Stimulated activated CD8-positive, alpha-beta memory T cell treated with anti-CD3 and anti-CD28 coated beads, Interleukin-4, amount 100 ng/mL, for 1 hour (primary cell): ENCODE results near the gene SLC35C1.
A peak's percentile ranks its signal among the peaks of the same experiment; 100 is the strongest.
"Not testable (repeated sequence)": the region's sequence is repeated elsewhere in the genome, so short reads cannot be mapped to it uniquely, and the experiment has no call there.

ENCODE experiments used
- DNase-seq, 2 donors: peaks; one replicate each; pipeline ENCODE4 v3.0.0-alpha.2; 2020; ENCODE audit warnings: low read depth in 2 of 2, low spot score in 1 of 2

Gene SLC35C1

DNA sequence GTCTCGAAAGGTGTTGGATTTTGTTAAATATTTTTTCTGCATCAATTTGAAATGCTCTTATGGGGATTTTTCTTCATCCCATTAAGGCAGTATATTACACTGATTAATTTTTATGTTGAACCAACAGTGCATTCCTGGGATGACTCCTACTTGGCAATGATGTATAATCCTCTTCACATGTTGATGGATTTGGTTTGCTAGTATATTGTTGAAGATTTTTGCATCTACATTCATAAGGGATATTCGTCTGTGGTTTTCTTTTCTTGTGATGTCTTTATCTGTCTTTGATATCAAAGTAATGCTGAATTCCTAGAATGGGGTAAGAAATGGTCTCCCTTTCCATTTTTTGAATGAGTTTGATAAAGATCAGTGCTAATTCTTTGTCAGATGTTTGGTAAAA, 18.7 kb upstream of the SLC35C1 start:
- DNase-seq: no peak

DNA sequence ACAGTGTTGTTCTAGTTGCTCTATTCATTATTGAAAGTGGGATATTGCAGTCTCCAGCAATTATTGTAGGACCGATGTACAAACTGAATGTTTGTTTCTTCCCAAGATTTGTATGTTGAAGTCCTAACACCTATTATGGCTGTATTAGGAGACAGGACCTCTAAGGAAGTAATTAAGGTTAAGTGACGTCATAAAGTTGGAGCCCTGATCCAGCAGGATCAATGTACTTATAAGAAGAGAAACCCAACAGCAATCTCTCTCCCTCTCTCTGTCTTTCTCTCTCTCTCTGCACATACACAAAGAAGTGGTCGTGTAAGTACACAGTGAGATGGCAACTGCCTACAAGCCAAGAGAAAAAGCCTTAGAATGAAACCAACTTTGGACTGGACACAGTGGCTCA, 16.1 kb upstream of the SLC35C1 start:
- DNase-seq: no peak

GRCh38 chr11:45791524-45791923, 13.4 kb upstream of the SLC35C1 start:
- no peak for DNase-seq

GRCh38 chr11:45794169-45794568, 10.8 kb upstream of the SLC35C1 start:
- no peak for DNase-seq

- DNase-seq: no peak
Measured at GRCh38 chr11:45795379-45795778, 9.6 kb upstream of the SLC35C1 start.

- DNase-seq: no peak
Measured at GRCh38 chr11:45796461-45796861, 8.5 kb upstream of the SLC35C1 start.

DNA sequence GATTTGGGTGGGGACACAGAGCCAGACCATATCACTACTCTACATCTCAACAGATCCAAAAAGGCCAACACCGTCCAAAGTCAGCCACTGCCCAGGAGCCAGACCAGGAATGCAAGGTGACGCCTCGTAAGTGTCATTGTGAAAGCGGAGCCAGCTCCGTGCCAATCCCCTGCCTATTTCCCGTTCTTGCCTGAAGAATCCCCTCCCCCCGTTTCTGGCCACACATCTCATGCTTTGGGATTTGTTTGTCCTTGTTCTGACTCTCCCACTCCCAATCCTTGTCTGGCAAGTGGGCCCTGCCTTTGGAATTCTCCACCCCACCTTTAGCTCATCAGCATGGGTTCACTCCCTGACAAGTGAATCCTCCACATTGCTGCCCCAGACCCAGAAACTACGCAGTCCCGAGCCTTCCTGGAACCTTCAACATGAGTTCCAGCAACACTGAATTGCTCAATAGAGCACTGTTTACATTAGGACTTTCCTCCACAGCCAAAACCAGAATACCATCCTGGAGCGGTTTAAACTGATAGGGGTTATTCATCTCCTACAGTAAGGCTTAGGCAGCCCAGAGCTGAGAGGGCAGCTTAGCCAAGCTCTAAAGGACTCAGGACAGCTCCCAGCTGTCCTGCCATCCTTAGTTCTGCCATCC, 6.0 kb upstream of the SLC35C1 start:
- DNase-seq: no peak

DNA sequence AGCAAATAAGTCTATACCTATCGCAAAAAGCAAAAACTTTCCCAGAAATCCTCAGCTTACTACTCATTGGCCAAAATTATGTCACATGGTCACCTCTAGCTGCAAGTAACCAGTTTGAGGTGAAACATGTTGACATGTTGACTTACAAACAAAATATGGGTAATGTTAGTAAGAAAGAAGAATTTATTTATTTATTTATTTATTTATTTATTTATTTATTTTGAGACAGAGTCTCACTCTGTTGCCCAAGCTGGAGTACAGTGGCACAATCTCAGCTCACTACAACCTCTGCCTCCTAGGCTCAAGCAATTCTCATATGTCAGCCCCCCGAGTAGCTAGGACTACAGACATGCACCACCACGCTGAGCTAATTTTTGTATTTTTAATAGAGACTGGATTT, 5.4 kb upstream of the SLC35C1 start:
- DNase-seq: no peak

DNA sequence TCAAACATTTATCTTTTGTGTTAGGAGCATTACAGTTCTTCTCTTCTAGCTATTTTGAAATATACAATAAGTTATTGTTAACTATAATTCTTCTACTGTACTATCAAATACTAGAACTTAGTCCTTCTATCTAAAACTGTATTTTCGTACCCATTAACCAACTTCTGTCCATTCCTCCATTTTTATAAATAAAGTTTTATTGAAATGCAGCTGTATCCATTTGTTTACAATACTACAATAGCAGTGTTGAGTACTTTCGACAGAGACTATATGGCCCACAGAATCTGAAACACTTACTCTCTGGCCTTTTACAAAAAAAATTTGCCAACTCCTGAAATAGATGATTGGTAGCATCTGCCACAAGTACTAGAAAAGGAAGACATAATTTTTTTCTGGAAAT, 4.7 kb upstream of the SLC35C1 start:
- DNase-seq: no peak

GRCh38 chr11:45801723-45802315, 3.1 kb upstream of the SLC35C1 start:
- DNase-seq: no peak

DNA sequence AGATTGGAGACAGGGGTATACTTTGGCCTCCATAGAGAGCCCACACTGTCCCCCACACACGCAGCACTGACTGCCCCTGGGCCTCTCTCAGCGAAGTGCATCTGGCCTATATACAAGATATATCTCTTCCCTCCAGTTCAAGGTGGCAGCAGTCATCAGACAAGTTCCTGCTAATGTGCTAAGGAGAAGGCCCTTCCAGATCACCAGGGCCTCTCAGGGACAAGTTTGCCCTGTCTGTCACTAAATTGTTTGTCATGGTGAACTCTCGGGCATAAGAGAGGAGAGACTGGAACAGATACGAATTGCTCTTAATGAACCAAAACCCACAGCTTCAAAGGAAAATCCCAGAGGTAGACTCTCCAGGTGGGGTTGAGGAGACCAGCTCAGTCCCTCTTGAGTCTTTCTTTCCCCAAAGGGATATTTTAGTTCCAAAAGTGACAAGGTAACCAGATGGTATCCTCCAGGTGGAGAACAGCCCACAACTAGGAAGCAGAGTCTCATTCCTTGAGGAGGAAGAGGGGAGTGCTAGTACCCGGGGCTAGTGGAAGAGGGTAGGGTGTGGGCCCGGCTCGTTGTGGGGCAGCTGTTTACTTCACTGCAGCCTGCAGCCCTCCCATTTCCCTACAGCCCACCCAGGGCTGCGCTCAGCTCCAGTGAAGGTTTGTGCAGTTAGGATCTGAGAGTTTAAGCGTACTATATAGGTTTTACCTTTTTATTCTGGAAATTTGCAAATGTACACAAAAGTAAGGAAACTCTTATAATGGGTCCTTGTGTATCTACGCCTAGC, 2.2 kb upstream of the SLC35C1 start:
- DNase-seq: no peak

DNA sequence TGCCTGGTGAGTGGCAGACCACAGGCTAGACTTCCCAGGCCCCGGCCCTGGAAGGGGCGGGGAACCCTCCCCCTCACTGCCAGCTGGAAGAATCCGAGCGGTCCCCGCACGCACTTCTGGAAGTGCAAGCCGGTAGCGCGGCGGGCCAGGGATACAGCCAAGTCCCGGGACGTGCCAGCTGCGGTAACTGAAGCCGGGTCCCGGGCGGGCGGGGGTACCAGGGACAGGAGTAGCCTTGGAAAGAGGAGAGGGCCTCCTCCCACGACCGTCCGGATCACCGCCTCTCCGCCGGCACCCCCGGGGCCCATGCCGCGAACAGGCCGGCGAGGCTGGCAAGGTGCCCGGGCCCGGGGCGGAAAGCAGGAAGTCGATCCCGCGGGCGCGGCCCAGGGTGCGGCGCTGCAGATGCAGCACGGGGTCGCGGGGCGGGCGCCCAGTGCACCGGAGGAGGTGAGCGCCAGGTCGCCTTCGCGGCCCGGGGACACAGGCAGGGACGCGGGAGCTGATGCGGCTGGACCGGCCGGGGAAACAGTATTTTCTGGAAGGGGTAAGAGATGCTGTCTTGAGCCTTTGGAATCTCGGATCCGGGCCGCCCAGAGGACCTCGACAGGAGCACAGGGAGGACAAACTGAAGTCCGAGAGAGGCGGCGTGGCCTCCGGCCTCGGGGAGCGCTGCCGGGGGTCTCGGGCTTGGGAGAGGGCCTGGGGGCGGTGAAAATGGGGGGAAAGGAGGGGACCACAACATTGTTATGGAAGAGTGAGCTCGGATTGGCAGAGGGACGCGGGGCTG, 783 bp upstream of the SLC35C1 start:
- peak; percentile 5 to 27 for DNase-seq

- DNase-seq: no peak
Measured at GRCh38 chr11:45805305-45806071, 539 bp downstream of the SLC35C1 start.

- DNase-seq: no peak
Measured at GRCh38 chr11:45806072-45806933, 1.4 kb downstream of the SLC35C1 start.

- no peak for DNase-seq
Measured at GRCh38 chr11:45806937-45807791, 2.2 kb downstream of the SLC35C1 start.

- no peak for DNase-seq
Measured at GRCh38 chr11:45807792-45808238, 2.9 kb downstream of the SLC35C1 start.

DNA sequence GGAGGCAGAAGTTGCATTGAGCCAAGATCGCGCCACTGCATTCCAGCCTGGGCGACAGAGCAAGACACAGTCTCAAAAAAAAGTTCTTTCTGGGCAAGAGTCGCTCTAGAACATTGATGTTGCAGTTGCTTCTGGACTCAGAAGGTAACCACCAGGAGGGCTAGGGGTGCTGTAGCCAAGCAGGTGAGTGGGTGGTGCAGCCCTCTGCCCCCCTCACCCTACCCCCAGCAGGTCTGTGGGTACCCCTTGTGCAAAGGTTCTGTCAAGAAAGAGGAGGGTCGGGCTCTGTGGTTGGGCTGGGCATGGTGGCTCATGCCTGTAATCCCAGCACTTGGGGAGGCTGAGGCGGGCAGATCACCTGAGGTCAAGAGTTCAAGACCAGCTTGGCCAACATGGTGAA, 3.5 kb downstream of the SLC35C1 start:
- not testable (repeated sequence) for DNase-seq

DNA sequence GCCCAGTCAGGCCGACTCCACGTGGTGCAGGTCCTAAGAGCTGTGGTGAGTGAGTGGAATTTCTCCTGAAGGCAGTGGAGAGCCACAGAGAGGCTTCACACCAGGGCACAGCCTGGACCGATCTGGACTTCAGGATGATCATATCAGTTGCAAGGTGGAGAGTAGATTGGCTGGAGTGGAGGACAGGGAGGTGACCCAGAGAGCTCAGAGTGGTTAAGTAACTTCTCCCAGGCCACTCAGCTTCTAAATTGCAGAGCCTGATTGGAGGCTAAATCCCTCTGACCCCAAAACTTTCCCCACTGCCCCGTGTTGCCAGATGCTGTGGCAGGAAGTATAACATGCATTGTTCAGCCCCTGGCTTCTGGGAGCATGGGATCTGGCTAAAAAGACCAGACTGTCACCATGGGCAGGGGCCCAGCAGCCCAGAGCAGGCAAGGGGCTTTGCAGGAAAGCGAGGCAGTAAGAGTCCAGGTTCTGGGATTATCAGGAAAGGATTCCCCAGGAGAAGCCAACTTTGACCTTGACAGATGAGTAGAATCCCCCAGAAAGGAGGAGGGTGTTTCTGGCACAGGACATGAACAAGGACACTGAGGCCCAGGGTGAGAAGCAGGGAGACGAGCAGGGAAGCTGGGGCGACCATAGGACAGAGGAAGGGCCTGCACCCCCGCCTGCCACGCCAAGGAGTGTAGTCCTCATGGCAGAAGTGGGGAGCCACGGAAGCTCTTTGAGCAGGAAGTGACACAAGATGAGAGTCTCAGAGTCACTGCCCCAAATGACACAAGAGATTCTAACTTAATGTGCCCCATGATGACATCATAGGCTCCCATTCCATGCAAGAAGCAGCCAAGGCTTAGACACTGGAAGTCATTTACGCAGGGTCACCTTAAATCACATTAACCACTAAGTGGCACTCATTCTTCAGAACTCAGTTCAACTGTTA, 4.8 kb downstream of the SLC35C1 start:
- no peak for DNase-seq
